ENCODE data around the gene CCT4.
"Not testable (repeated sequence)": the region's sequence is repeated elsewhere in the genome, so short reads cannot be mapped to it uniquely, and the experiment has no call there.

The CCT4 gene

DNA sequence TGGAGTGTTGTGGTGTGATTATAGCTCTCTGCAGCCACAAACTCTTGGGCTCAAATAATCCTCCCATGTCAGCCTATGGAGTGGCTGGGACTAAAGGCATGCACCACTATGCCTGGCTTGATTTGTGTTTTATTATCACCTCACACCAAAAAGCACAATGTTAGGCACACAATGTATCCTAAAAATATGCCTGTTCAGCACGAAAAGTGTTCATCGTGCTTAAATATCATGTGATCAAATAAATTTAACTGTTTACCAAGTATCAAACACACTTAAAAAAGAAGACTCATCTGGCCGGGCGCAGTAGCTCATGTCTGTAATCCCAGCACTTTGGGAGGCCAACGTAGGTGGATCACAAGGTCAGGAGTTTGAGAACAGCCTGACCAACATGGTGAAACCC is 5.6 kb downstream of the CCT4 start:
- TF ChIP-seq GLIS3 (CRISPR knock-in tag; IDR thresholded peaks at IDR 0.05), result no peak
- TF ChIP-seq, protein P1, sequence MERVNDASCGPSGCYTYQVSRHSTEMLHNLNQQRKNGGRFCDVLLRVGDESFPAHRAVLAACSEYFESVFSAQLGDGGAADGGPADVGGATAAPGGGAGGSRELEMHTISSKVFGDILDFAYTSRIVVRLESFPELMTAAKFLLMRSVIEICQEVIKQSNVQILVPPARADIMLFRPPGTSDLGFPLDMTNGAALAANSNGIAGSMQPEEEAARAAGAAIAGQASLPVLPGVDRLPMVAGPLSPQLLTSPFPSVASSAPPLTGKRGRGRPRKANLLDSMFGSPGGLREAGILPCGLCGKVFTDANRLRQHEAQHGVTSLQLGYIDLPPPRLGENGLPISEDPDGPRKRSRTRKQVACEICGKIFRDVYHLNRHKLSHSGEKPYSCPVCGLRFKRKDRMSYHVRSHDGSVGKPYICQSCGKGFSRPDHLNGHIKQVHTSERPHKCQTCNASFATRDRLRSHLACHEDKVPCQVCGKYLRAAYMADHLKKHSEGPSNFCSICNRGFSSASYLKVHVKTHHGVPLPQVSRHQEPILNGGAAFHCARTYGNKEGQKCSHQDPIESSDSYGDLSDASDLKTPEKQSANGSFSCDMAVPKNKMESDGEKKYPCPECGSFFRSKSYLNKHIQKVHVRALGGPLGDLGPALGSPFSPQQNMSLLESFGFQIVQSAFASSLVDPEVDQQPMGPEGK (CRISPR knock-in tag; IDR thresholded peaks at IDR 0.05; ENCODE audit: borderline replicate concordance), result no peak
- TF ChIP-seq PPARA (CRISPR knock-in tag; IDR thresholded peaks at IDR 0.05; ENCODE audit: borderline replicate concordance), result no peak
- TF ChIP-seq, protein P2, sequence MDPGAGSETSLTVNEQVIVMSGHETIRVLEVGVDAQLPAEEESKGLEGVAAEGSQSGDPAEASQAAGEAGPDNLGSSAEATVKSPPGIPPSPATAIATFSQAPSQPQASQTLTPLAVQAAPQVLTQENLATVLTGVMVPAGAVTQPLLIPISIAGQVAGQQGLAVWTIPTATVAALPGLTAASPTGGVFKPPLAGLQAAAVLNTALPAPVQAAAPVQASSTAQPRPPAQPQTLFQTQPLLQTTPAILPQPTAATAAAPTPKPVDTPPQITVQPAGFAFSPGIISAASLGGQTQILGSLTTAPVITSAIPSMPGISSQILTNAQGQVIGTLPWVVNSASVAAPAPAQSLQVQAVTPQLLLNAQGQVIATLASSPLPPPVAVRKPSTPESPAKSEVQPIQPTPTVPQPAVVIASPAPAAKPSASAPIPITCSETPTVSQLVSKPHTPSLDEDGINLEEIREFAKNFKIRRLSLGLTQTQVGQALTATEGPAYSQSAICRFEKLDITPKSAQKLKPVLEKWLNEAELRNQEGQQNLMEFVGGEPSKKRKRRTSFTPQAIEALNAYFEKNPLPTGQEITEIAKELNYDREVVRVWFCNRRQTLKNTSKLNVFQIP (CRISPR knock-in tag; IDR thresholded peaks at IDR 0.05; ENCODE audit: borderline replicate concordance, low read depth), result no peak
- TF ChIP-seq BACH2 (CRISPR knock-in tag; IDR thresholded peaks at IDR 0.05; ENCODE audit: borderline replicate concordance), result no peak
- TF ChIP-seq ZFP3 (CRISPR knock-in tag; IDR thresholded peaks at IDR 0.05), result no peak
- TF ChIP-seq ESRRG (CRISPR knock-in tag; IDR thresholded peaks at IDR 0.05), result no peak
- no peak for TF ChIP-seq ZNF565 (CRISPR knock-in tag; conservative IDR thresholded peaks at IDR 0.05; ENCODE audit: low read depth)
- TF ChIP-seq ARNTL (CRISPR knock-in tag; IDR thresholded peaks at IDR 0.05; ENCODE audit: borderline replicate concordance, low read depth), result no peak
- TF ChIP-seq, protein P3, sequence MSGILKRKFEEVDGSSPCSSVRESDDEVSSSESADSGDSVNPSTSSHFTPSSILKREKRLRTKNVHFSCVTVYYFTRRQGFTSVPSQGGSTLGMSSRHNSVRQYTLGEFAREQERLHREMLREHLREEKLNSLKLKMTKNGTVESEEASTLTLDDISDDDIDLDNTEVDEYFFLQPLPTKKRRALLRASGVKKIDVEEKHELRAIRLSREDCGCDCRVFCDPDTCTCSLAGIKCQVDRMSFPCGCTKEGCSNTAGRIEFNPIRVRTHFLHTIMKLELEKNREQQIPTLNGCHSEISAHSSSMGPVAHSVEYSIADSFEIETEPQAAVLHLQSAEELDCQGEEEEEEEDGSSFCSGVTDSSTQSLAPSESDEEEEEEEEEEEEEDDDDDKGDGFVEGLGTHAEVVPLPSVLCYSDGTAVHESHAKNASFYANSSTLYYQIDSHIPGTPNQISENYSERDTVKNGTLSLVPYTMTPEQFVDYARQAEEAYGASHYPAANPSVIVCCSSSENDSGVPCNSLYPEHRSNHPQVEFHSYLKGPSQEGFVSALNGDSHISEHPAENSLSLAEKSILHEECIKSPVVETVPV (CRISPR knock-in tag; IDR thresholded peaks at IDR 0.05), result no peak
- TF ChIP-seq ZFP30 (CRISPR knock-in tag; IDR thresholded peaks at IDR 0.05), result no peak
- TF ChIP-seq, protein P4, sequence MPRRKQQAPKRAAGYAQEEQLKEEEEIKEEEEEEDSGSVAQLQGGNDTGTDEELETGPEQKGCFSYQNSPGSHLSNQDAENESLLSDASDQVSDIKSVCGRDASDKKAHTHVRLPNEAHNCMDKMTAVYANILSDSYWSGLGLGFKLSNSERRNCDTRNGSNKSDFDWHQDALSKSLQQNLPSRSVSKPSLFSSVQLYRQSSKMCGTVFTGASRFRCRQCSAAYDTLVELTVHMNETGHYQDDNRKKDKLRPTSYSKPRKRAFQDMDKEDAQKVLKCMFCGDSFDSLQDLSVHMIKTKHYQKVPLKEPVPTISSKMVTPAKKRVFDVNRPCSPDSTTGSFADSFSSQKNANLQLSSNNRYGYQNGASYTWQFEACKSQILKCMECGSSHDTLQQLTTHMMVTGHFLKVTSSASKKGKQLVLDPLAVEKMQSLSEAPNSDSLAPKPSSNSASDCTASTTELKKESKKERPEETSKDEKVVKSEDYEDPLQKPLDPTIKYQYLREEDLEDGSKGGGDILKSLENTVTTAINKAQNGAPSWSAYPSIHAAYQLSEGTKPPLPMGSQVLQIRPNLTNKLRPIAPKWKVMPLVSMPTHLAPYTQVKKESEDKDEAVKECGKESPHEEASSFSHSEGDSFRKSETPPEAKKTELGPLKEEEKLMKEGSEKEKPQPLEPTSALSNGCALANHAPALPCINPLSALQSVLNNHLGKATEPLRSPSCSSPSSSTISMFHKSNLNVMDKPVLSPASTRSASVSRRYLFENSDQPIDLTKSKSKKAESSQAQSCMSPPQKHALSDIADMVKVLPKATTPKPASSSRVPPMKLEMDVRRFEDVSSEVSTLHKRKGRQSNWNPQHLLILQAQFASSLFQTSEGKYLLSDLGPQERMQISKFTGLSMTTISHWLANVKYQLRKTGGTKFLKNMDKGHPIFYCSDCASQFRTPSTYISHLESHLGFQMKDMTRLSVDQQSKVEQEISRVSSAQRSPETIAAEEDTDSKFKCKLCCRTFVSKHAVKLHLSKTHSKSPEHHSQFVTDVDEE (CRISPR knock-in tag; IDR thresholded peaks at IDR 0.05), result no peak
- TF ChIP-seq ZC3H10 (CRISPR knock-in tag; IDR thresholded peaks at IDR 0.05), result no peak
- TF ChIP-seq, protein P5, sequence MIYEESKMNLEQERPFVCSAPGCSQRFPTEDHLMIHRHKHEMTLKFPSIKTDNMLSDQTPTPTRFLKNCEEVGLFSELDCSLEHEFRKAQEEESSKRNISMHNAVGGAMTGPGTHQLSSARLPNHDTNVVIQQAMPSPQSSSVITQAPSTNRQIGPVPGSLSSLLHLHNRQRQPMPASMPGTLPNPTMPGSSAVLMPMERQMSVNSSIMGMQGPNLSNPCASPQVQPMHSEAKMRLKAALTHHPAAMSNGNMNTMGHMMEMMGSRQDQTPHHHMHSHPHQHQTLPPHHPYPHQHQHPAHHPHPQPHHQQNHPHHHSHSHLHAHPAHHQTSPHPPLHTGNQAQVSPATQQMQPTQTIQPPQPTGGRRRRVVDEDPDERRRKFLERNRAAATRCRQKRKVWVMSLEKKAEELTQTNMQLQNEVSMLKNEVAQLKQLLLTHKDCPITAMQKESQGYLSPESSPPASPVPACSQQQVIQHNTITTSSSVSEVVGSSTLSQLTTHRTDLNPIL (CRISPR knock-in tag; IDR thresholded peaks at IDR 0.05; ENCODE audit: low read depth), result no peak
- no peak for ATAC-seq

DNA sequence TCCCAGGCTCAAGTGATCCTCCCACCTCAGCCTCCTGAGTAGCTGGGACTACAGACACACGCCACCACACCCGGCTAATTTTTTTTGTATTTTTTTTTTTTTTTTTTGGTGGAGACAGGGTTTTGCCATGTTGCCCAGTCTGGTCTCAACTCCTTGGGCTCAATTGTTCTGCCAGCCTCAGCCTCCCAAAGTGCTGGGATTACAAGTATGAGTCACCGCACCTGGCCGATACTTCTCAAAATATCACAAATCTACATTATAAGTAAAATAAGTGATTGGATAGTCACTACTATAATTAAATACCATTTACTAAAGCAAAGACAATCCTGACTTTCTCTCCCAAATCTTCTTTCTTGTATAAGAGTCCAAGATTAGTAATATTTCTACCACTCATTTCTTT is 9.1 kb downstream of the CCT4 start:
- ATAC-seq, result not testable (repeated sequence)

DNA sequence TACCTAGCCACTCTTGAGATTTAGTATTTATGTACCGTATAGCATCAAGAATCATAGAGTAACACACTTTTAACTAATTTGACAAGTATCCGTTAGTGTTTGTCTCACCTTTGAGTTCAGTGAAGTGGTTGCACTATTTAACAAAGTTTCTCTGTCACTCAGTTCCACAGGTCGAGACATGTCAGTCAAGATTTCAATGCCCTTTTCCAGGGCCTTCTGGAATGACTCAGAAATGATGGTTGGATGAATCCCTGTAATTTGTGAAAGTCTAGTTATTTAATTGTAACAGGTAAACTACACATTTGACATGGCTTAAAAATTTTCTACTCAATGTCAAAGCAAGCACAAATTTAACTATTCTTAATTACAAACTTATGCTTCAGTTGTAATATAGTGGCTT is 9.7 kb downstream of the CCT4 start:
- no peak for ATAC-seq
- TF ChIP-seq ZFP30 (CRISPR knock-in tag; IDR thresholded peaks at IDR 0.05) (no peak), ZFP3 (CRISPR knock-in tag; IDR thresholded peaks at IDR 0.05) (no peak), TCF4 (CRISPR knock-in tag; IDR thresholded peaks at IDR 0.05; ENCODE audit: borderline replicate concordance) (no peak), GLIS3 (CRISPR knock-in tag; IDR thresholded peaks at IDR 0.05) (no peak), PPARA (CRISPR knock-in tag; IDR thresholded peaks at IDR 0.05; ENCODE audit: borderline replicate concordance) (no peak), RARB (CRISPR knock-in tag; IDR thresholded peaks at IDR 0.05) (no peak), ZNF70 (CRISPR knock-in tag; IDR thresholded peaks at IDR 0.05) (no peak), BACH2 (CRISPR knock-in tag; IDR thresholded peaks at IDR 0.05; ENCODE audit: borderline replicate concordance) (no peak), CSDC2 (CRISPR knock-in tag; IDR thresholded peaks at IDR 0.05) (no peak), OSR1 (CRISPR knock-in tag; IDR thresholded peaks at IDR 0.05) (no peak), ARNTL (CRISPR knock-in tag; IDR thresholded peaks at IDR 0.05; ENCODE audit: borderline replicate concordance, low read depth) (no peak), ZNF8 (CRISPR knock-in tag; IDR thresholded peaks at IDR 0.05) (no peak), ISL1 (CRISPR knock-in tag; IDR thresholded peaks at IDR 0.05) (no peak)
- TF ChIP-seq, protein P3 (CRISPR knock-in tag; IDR thresholded peaks at IDR 0.05), result no peak
- TF ChIP-seq, protein P4 (CRISPR knock-in tag; IDR thresholded peaks at IDR 0.05), result no peak
- TF ChIP-seq, protein P1 (CRISPR knock-in tag; IDR thresholded peaks at IDR 0.05; ENCODE audit: borderline replicate concordance), result no peak
